Right atrium auricular region (tissue), 2 donors: Measurements from ENCODE around the gene NFATC2IP. TPM values are rescaled to one million over a fixed set of nuclear protein-coding genes. Genes with fewer than 3 reads are reported as not detected.

Experiments used
- DNase-seq: peaks from one replicate; pipeline ENCODE4 v3.0.0-alpha.2; 2019; ENCODE audit warnings: low spot score
- H3K27ac ChIP-seq, 2 donors: fragments of 200-600 bp; sonication (generic); 1 replicate in 1 of 2; 2 replicates in 1 of 2; pipeline ENCODE4 v1.5.1; 2016 to 2019
- H3K27me3 ChIP-seq, 2 donors: fragments of 200-600 bp; sonication (generic); one replicate each; pipeline versions ENCODE4 v1.5.1 to v1.6.0; 2017 to 2019
- H3K36me3 ChIP-seq: fragments of 200-600 bp; sonication (generic); one replicate; pipeline ENCODE4 v1.5.1; 2016
- H3K4me1 ChIP-seq, 2 donors: fragments of 200-600 bp; sonication (generic); one replicate each; pipeline versions ENCODE4 v1.5.1 to v1.6.0; 2017 to 2019
- H3K4me3 ChIP-seq, 2 donors: fragments of 200-600 bp; sonication (generic); 1 replicate in 1 of 2; 2 replicates in 1 of 2; pipeline ENCODE4 v1.5.1; 2017 to 2019; ENCODE audit warnings: mild to moderate bottlenecking in 1 of 2, moderate library complexity in 1 of 2
- H3K9me3 ChIP-seq, 2 donors: fragments of 200-600 bp; sonication (generic); one replicate each; pipeline ENCODE4 v1.5.1; 2019
- CTCF ChIP-seq, 2 donors: fragments of 200-600 bp; sonication (generic); IDR thresholded peaks; one replicate each; pipeline ENCODE4 v1.5.1; 2019; ENCODE audit warnings: antibody characterized with exemption in 2 of 2
- total RNA-seq, 2 donors: library from RNA; depleted of rRNA; stranded (reverse); fragments of >200 nt; gene quantifications; one replicate each; pipeline ENCODE4 v1.1.0, GENCODE V29; 2016

Gene NFATC2IP
- total RNA-seq, 2 donors from 2014 or later: 10.6 to 13.0 TPM

- Histone ChIP-seq H3K9me3 (no peaks in the 10 kb centered on the region), H3K4me3 (no peak overlapping the region), H3K36me3 (no peaks in the 10 kb centered on the region), H3K4me1 (no peaks in the 10 kb centered on the region), H3K27ac (no peak overlapping the region), H3K27me3 (no peaks in the 10 kb centered on the region)
- no peak for DNase-seq
- no peak for TF ChIP-seq CTCF (IDR thresholded peaks at IDR 0.05)
Observed at GRCh38 chr16:29009050-29009837, 58.5 kb downstream of the NFATC2IP start.

- no peak overlapping the region for H3K4me3 ChIP-seq
- DNase-seq: no peak
- H3K27me3 ChIP-seq: no peaks in the 10 kb centered on the region
- no peaks in the 10 kb centered on the region for H3K4me1 ChIP-seq
- no peaks in the 10 kb centered on the region for H3K36me3 ChIP-seq
- no peak overlapping the region for H3K27ac ChIP-seq
- no peak for TF ChIP-seq CTCF (IDR thresholded peaks at IDR 0.05)
- H3K9me3 ChIP-seq: no peaks in the 10 kb centered on the region
Observed at GRCh38 chr16:29009838-29010166, 59.1 kb downstream of the NFATC2IP start.

- Histone ChIP-seq H3K4me1 (no peaks in the 10 kb centered on the region), H3K4me3 (no peak overlapping the region), H3K27me3 (no peaks in the 10 kb centered on the region), H3K36me3 (no peaks in the 10 kb centered on the region), H3K27ac (no peak overlapping the region), H3K9me3 (no peaks in the 10 kb centered on the region)
- DNase-seq: no peak
- TF ChIP-seq CTCF (IDR thresholded peaks at IDR 0.05): no peak
Observed at GRCh38 chr16:29011112-29011511, 60.4 kb downstream of the NFATC2IP start.

GRCh38 chr16:29011851-29012250 lies 61.1 kb downstream of the NFATC2IP start:
- H3K36me3 ChIP-seq: no peaks in the 10 kb centered on the region
- no peak overlapping the region for H3K27ac ChIP-seq
- no peaks in the 10 kb centered on the region for H3K9me3 ChIP-seq
- no peak for TF ChIP-seq CTCF (IDR thresholded peaks at IDR 0.05)
- no peak for DNase-seq
- H3K4me3 ChIP-seq: no peak overlapping the region
- no peaks in the 10 kb centered on the region for H3K4me1 ChIP-seq
- H3K27me3 ChIP-seq: no peaks in the 10 kb centered on the region

- no peaks in the 10 kb centered on the region for H3K4me1 ChIP-seq
- DNase-seq: no peak
- no peaks in the 10 kb centered on the region for H3K9me3 ChIP-seq
- H3K4me3 ChIP-seq: no peak overlapping the region
- no peak overlapping the region for H3K27ac ChIP-seq
- H3K27me3 ChIP-seq: no peaks in the 10 kb centered on the region
- no peaks in the 10 kb centered on the region for H3K36me3 ChIP-seq
- TF ChIP-seq CTCF (IDR thresholded peaks at IDR 0.05): no peak
Observed at GRCh38 chr16:29012913-29013553, 62.3 kb downstream of the NFATC2IP start.
